IPS DF 6.9 (cell line): ENCODE data around the gene REV3L.

Experiments used
- DNase-seq: peaks from one replicate; pipeline ENCODE4 v3.0.0-alpha.2; 2013; ENCODE audit warnings: low read depth, low spot score
- H3K27ac ChIP-seq: one replicate; pipeline ENCODE4 v1.5.1; 2013; ENCODE audit warnings: low read length, control low read depth
- H3K27me3 ChIP-seq: 2 replicates; pipeline ENCODE4 v1.6.1; 2013; ENCODE audit warnings: mild to moderate bottlenecking, low read length; ENCODE audit not compliant: control insufficient read depth, insufficient read depth
- H3K36me3 ChIP-seq: 2 replicates; pipeline ENCODE4 v1.6.1; 2013; ENCODE audit warnings: low read length; ENCODE audit not compliant: control insufficient read depth, insufficient read depth
- H3K4me1 ChIP-seq: 2 replicates; pipeline ENCODE4 v1.6.1; 2013; ENCODE audit warnings: low read length; ENCODE audit not compliant: control insufficient read depth, insufficient read depth
- H3K4me3 ChIP-seq: 2 replicates; pipeline ENCODE4 v1.5.1; 2013; ENCODE audit warnings: mild to moderate bottlenecking, low read length
- H3K9me3 ChIP-seq: 2 replicates; pipeline ENCODE4 v1.6.1; 2013; ENCODE audit warnings: low read length, inconsistent platforms; ENCODE audit not compliant: control insufficient read depth, insufficient read depth
- WGBS: extraction: QIAGEN DNeasy Blood & Tissue Kit; methylation state at CpG from one replicate; pipeline ENCODE4 v1.1.7; 2013; ENCODE audit warnings: mixed read lengths, missing lambda C conversion rate; ENCODE audit not compliant: insufficient read length, insufficient coverage; 5-methylcytosine and 5-hydroxymethylcytosine counted together

Gene REV3L

GRCh38 chr6:111250791-111251354, 232.1 kb downstream of the REV3L start:
- Histone ChIP-seq H3K9me3 (no peaks in the 10 kb centered on the region), H3K4me1 (peaks cover 4% of the 10 kb centered on the region), H3K36me3 (no peaks in the 10 kb centered on the region), H3K27me3 (no peaks in the 10 kb centered on the region), H3K4me3 (no peak overlapping the region), H3K27ac (no peak overlapping the region)
- WGBS: no CpG with 5 or more reads among the region's 4 CpGs
- DNase-seq: no peak
